NCI-H1105 treated with DMSO at 0.1 percent for 48 hours (cell line): ENCODE results near the gene MTPN.

Source experiments
- DNase-seq: peaks from one replicate; lab custom pipeline; 2025; lab: John Stamatoyannopoulos, UW

Gene MTPN

DNA sequence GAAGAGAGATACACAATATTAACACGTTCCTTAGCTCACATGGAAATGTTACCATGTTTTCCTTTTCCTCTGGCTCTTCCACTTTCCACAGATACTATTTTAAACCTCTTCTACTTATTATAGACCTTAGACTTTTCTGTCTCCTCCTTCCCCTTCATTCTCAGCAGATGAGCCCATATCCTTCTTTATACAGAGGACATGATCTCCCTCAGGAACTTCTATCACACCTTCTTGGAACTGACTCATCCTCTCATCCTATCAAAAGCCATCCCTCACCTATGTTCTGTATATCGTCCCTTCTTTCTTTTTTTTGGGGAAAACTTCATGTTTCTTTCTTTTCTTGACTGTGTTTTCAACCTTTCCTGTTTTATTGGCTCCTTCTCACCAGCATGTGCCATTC is 20.8 kb downstream of the MTPN start:
- DNase-seq: no peak

DNA sequence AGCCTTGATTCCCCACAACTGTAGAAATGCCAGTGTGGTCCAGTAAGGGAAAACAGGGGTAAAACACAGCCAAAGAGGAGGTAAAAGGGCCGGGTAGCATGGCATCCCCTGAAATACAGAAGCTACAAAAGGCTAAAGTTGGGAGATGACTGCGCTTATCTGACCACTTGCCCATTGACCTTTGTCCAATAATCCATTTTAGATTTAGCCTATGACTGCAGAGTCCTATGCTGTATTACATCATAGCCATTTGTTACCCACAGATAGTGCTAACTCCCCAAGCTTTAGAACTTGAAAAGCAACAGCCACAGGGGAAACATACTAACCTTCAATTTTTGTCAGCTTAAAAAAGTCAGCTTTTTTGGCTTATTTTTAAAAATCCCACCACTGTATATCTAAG is 26.2 kb downstream of the MTPN start:
- no peak for DNase-seq

DNA sequence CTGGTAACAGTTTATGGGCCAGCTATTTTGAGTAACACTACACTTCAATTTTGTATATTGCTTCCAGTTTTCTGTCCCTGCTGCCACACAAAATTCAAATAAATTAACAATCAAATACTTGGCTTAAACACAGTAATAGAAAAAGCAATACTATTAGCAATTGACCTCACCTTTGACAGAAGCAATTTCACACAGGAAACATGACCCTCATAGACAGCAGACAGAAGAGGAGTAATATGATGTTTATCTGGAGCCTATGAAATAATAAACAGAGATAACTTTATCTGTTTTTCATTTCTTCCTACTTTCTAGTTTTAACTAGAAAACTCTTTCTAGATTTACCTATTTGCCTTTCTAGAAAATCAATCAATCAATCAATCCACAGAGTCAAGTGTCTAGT is 26.7 kb downstream of the MTPN start:
- DNase-seq: no peak

DNA sequence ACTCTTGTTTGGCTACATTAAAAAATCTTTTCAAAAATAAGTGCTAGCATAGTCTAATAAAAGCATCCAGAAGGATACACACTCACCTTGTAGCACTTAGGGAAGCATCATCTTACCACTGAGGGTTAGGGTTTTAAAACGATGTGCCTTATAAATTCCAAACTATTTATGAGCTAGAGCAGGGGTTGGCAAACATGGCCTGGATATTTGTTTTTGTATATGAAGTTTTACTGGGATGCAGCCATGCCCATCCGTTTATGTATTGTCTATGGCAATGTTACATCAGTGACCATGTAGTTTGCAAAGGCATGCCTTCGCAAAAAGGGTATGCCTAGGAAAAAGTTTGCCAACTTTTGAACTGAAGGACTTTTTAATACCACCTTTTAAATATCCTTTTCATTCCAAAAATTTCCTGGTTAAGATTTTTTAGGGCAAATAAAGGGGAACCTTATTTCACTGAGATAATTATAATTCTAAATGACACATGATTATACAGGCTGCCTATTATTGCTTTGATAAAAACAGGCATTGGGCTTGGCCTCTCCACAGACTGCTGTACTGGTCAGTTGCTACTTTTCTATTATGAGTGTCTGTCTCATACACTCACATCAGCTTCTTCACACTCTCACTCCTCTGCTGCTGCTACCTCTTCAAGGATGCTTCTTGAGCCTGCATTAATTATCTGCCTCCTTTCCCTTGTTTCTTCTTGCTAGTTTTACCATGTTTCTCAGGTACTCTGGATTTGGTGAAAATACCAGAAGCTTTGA is 30.7 kb downstream of the MTPN start:
- no peak for DNase-seq

DNA sequence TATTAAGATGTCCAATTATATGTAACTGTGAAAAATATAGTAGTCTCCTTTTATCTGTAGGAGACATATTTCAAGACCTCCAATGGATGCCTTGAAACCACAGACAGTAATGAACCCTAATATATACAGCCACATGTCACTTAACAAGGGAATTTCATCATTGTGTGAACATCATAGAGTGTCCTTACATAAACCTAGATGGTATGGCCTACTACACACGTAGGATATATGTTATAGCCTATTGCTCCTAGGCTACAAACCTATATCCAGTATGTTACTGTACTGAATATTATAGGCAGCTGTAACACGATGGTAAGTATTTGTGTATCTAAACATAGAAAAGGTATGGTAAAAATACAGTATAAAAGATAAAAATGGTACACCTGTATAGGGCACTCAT is 32.4 kb downstream of the MTPN start:
- DNase-seq: no peak

DNA sequence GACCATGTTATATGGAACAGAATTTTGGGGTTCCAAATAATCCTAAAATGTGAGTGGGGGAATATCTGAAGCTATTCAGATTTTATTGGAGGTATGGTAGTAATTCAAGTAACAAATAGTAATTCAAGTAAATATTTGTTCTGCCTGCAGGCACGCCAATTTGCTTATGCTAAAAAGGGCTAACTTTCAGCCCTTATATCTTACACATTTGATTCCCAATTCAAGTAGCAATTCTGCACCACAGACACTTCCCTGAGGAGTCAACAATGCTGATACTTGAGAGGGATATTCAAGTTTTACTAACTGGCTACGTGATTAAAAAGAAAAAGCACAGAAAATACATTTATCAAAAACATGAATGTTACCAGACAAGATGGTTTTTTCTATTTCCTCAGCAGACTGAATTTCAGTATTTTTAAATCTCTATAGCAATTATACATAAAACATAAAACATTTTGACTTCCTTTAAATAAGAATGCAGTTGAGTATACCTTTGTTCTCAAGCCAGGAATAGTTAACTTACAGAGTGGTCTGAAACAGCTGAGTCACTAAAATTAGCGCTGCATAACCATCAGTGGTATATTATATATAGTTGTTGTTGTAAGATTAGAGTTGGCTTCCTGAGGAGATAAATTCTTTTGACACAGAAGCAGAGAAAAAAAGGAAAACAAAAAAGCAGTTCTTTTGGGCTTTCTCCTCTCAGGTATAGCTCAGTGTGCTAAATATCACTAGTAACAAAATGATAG is 33.9 kb downstream of the MTPN start:
- no peak for DNase-seq

DNA sequence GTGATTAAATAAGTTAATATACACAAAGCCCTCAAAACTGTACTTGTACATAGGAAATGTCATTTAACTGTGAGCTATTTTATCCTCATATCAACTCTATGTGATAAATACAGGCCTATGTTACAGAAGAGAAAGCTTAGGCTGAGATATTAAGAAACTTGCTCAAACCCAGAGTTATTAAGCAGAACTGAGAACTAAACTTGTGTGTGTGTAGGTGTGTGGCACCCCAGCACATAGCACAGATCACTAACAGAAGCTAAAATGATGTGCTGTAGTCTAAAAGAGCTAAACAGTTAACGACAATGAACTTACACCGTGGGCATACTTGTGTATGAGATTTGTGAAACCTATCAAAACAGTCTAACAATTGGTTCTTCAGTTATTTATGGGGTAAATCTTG is 34.5 kb downstream of the MTPN start:
- no peak for DNase-seq

DNA sequence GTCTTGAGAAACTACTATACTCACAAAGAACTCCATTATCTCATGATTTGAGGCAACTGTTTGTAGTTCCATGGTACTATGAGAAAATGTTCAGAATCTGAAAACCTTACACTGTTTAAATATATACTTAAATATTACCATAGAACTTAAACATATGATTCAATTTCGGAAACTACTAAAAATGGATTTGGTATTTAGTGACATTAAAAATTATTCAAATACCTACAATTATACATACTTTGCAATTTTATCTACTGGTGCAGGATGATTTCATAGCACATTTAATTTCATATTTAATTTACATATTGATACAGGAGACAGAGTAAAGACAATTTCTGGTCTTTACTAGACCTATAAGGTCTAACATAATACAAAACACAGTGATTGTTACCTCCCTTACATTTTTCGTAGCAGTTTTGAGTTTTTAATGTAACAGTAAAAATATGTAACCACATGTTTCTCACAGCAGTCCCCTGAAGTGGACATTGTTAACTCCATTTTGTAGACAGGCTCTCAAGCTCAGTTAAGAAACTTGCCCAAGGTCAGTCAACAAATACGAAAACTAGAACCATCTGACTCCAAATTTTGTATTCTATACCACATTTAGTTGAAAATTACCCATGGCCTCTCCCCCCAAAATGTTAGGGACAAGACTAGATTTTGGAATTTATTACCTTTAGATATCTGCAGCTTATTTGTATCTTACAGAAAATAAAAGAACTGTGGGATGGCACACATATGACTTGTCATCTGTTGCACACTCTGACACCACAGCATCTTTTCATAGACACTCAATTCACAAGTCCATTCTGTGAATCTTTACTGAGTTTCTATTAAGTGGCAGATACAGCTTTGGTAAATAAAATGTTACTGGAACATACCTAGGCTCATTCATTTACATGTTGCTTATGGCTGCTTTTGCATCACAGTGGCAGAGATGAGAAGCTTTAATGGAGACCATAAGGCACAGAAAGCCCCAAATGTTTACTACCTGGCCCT is 36.8 kb downstream of the MTPN start:
- no peak for DNase-seq

DNA sequence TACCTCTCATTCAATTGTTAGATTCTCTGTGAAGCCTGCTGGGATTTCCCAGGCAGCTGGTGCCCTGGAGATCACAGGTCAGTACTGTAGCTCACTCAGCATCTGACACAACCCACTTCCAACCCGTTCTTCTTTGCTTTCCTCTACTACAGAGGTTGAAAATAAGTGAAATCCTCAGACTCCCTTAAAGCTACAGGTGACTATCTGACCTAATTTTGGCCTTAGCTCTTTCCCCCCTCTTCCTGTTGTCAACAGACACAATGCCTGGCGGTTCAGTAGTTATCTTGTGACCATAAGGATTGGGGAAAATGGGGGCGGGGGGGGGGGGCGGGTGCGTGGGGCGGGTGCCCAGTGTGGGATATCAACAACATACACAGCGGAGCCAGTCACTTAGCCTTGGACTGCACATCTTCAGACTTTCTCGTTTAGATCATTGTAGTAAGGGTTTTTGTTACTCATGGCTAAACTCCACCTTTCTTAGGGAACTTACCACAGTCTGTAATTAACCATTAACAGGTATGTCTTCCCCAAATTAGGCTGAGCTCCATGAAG is 37.8 kb downstream of the MTPN start:
- no peak for DNase-seq

DNA sequence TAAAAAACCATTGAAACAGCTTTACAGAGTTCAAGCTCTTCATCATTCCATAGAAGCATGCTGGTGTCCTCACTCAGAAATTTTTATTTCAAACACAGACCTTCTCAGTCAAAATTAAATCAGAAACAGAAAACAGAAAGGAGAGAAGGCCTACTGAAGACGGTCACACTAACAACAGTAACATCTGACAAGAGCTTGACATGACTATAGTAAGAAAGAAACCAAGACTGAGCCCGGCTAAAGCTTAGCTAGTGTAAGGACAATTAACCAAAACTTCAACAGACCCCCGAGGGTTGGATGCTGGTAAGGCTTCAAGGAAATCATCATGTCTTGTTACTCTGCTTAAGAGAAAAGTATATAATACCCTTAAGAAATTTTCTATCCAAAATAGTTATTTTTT is 38.6 kb downstream of the MTPN start:
- no peak for DNase-seq

DNA sequence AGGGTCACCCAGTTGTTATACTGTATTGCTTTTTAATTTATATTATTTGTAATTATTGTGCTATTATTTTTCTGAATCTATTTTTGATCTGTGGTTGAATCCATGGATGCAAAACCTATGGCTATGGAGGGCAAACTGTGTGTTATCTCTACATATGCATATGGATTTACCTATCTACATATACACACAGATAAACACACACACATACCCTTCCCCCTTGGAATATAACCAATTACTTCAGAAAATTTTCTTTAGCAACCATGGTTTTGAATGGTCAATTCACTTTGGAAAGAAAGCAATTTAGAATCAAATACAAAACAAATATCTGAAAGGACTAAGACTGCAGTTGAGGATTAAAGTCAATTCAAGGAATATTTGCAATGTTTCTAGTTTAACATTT is 39.1 kb downstream of the MTPN start:
- DNase-seq: no peak

DNA sequence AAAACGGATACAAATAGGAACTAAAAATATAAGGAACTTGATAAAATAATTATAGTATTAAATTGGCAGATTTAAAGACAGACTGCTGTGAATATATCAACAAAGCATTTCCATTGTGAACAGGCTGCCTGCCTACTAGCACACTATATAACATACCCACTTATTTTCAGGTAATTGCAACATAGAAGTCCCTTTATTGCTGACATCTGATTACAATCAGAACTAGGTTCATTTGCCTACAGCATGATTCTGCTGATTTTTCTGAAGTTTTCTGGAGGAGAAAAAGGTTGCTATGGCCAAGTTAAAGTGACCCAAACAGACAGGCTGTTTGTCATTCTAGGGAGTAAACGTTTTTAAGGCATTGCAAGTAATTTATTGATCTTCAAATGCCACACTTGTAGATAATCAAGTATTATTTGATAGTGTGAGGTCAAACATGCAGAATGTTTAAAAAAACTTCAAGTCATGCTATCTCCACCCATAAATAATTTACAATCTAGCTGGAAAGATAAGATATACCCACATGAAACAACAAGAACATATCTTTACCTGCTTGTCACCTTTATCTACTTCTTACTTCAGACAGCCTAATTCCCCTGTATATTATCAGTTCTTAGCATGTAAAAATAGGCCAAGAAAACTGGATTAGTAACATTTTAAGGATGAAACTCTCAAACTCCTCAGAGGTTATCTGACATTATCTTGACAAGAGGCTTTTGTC is 40.5 kb downstream of the MTPN start:
- no peak for DNase-seq

DNA sequence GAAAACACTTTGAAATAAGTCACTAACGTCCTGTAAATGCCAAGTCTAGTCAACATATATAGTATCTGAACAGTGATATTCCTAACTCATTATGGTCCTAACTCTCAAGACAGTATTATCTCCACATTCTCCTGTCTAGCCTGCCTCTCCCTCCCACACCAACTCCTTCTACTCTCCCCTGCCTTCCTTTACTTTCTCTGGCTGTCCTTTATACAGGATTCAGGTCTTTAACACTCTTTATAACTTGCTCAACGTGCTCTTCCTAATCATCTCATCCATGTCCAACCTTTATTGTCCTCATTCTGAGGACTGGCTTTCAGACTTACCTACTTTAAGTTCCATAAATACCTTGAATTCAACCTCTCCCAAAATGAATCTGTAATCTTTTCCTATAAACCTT is 42.5 kb downstream of the MTPN start:
- DNase-seq: no peak

DNA sequence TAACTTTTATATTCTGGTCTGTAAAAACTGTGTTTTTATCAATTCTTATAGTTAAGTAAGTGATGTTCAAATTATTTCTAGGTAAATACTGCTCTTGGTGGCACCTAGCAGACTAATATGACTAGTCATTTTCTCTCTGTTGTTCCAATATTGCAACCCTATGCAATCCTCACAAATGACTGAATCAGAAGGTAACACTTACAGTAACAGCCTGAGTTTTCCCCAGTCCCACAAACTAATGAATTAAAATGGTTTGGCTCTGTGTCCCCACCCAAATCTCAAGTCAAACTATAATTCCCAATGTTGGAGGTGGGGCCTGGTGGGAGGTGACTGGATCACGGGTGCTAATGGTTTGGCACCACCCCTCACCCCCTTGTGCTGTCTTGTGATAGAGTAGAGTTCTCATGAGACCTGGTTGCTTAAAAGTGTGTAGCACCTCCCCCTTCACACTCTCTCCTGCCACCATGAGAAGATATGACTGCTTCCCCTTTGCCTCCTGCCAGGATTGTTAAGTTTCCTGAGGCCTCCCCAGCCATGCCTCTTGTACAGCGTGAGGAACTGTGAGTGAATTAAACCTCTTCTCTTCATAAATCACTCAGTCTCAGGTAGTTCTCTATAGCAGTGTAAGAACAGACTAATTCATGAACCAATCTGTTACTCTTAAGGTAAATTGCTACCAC is 43.5 kb downstream of the MTPN start:
- no peak for DNase-seq

DNA sequence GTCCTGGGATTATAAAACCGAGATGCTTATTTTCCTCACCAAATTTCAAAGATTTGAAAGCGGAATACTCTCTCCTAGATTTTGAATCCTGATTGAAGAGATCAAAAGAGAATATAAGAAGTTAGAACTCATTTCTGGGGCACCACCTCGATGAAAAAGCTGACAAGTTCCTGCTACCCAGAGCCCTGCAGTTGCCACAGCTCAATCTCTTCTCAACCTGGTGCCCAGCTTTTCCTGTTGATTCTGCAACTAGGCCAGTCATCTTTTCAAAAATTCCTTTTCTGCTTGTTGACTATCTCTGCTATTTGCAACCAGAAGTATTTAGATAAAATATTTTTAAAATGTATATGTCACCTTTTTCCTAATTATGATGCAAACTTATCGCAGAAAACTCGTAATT is 45.0 kb downstream of the MTPN start:
- no peak for DNase-seq

DNA sequence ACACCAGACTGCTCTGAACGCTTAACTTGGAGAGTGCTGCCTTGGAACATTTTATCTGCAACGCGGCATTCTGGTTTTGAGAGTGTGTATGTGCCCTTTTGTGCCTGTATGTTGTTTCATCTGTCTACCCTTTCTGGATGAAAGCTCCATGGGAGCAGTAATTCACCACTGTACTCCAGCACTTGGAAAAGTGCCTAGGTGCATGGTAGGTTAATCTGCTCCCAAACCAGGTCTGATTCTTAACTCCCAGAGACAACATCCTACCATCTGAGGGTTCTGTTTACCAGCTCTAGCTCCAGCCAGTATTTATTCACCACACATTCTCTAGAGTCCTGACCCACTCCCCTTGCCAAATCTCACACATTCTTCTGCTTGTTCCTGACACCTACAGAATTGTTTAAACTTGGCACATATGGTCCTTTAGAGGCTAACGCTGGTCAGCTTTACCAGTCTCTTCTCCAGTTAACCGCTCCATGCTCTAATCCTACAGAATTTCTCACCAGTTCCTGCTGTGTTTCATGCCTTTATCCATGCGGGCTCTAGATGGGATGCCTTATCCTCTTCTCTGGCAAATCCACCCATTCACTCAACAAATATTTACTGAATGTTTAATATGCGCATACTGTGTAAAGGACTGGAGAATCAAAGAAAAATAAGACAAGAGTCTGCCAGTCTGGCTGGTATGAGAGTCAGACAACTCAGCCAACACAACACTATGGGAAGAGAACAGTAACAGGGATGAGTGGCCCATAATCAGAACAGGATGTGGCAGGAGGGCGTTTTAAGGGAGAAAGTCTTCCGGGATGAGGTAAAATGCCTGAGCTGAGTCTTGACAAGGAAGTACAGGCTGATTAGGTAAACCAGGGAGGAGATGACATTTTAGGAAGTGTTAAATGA is 46.3 kb downstream of the MTPN start:
- no peak for DNase-seq

DNA sequence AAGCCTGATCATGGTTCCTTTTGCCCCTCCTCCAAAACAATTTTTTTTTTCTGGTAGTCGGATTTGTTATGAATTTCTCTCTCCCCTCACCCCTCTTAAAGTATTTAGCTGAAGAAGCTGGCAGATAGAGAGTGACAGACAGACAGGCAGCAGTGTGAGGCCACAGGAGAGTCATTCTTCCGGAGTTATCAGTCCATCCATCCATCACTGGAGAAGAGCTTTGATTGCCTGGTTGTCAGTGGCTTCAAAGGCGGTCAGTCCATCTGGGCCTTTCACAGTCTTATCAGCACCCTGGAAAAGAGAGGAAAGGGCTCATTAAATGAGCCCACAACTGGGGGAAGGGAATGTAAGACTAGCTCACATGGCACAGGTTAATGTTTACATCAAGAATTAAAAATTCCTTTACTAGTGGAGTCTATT is 47.4 kb downstream of the MTPN start:
- no peak for DNase-seq

DNA sequence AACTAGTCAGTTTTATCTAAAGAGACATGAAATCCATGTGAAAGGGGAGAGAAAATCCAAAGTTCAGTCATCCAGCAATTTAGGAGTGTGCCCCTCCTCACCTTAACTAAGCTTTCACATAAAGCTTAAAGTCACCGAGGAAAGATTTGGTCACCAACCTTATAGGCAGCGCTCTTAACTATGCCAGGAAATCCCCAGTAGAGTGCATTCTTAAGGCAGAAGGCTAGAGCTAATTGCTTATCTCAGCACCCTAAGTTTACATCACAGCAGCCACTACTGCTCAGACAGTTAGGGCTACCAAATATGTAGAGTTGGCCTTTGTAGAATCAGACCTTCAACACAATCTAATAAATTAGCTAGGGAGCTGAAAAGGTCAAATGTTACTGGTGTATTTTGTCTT is 47.9 kb downstream of the MTPN start:
- no peak for DNase-seq

DNA sequence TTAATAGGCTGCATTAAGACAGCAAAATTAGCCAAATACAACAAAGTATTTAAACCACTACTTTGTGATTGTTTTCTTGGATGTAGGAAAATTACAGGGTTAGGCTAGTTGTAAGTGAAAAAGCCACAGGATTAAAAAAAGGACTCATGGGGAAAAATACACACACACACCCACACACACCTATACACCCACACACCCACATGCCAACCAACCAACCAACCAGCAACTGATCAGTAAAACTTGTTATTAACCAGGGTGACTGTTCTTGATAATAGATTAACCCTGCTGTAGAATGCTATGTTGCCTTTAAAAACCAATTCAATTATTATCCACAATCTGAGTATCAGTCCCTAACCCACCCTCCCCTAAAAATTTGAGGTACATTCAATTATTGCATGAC is 49.0 kb downstream of the MTPN start:
- no peak for DNase-seq

DNA sequence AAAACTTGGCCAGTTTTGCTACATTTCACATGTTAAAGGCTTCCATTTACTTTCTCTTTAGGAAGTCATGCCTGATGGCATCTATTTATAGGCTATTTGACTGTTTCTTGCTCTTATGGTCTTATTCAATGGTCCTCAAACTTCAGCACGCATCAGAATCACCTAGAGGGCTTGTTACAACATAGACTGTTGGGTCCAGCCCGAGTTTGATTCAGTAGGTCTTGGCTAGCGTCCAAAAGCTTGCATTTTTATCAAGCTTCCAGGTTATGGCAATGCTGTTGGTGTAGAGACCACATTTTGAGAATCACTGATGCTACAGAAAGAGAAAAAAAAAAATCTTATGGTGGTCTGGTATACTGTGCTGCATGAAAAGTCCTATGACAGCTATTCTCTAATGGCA is 51.9 kb downstream of the MTPN start:
- DNase-seq: no peak
